ENCODE measurements around the gene NSUN7.
"Not testable (repeated sequence)": the region's sequence is repeated elsewhere in the genome, so short reads cannot be mapped to it uniquely, and the experiment has no call there.

The NSUN7 gene

GRCh38 chr4:40811956-40812355 is 62.2 kb downstream of the NSUN7 start:
- Histone ChIP-seq H3F3A (ENCODE audit: insufficient read depth, low read length) (no peaks in the 10 kb centered on the region), H3K4me1 (ENCODE audit: insufficient read depth, low read length, severe bottlenecking) (no peaks in the 10 kb centered on the region), H3K4me2 (ENCODE audit: low read length) (no peak overlapping the region), H3K79me2 (ENCODE audit: insufficient read depth, low read length) (no peaks in the 10 kb centered on the region), H3K4me3 (ENCODE audit: low read depth, low read length, poor library complexity, severe bottlenecking) (no peak overlapping the region), H3K9me2 (ENCODE audit: low read depth, low read length) (no peaks in the 10 kb centered on the region), H3K27ac (ENCODE audit: low read depth, low read length, poor library complexity, severe bottlenecking) (no peak overlapping the region), H3K9me3 (ENCODE audit: low read length) (no peaks in the 10 kb centered on the region), H2AFZ (ENCODE audit: low read length) (no peak overlapping the region), H3K9ac (ENCODE audit: low read length) (no peak overlapping the region), H3K36me3 (ENCODE audit: insufficient read depth, low read length) (no peaks in the 10 kb centered on the region), H4K20me1 (ENCODE audit: insufficient read depth, low read length) (no peaks in the 10 kb centered on the region), H3K27me3 (ENCODE audit: insufficient read depth, low read length) (no peaks in the 10 kb centered on the region)
- TF ChIP-seq CTCF (IDR thresholded peaks at IDR 0.05; ENCODE audit: low read length) (no peak), EZH2 (IDR thresholded peaks at IDR 0.05; ENCODE audit: borderline replicate concordance, low read length) (no peak)

DNA sequence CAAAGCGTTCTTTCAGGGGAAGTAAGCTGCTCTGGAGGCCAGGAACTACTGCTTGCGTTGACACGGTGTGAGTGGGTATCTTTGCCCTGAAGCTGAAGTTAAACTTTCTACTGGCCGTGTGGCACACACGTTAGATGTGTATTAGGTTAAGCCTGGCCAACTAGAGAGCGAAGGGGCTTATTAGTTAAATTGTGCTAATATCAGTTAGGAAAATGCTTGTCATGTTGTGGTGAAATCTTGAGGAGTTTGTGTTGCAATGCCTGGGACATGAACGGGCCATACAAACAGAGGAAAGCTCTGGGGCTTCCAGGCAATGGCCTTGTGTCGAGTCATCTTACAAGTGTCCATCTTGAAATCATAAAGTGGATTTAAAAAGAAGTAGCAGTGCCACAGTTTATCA is 62.6 kb downstream of the NSUN7 start:
- Histone ChIP-seq H3K9me3 (ENCODE audit: low read length) (no peaks in the 10 kb centered on the region), H3K4me2 (ENCODE audit: low read length) (no peak overlapping the region), H3K4me1 (ENCODE audit: insufficient read depth, low read length, severe bottlenecking) (no peaks in the 10 kb centered on the region), H2AFZ (ENCODE audit: low read length) (no peak overlapping the region), H3K27me3 (ENCODE audit: insufficient read depth, low read length) (no peaks in the 10 kb centered on the region), H3K9me2 (ENCODE audit: low read depth, low read length) (no peaks in the 10 kb centered on the region), H3K9ac (ENCODE audit: low read length) (no peak overlapping the region), H4K20me1 (ENCODE audit: insufficient read depth, low read length) (no peaks in the 10 kb centered on the region), H3K79me2 (ENCODE audit: insufficient read depth, low read length) (no peaks in the 10 kb centered on the region), H3F3A (ENCODE audit: insufficient read depth, low read length) (no peaks in the 10 kb centered on the region), H3K36me3 (ENCODE audit: insufficient read depth, low read length) (no peaks in the 10 kb centered on the region), H3K27ac (ENCODE audit: low read depth, low read length, poor library complexity, severe bottlenecking) (no peak overlapping the region), H3K4me3 (ENCODE audit: low read depth, low read length, poor library complexity, severe bottlenecking) (no peak overlapping the region)
- TF ChIP-seq CTCF (IDR thresholded peaks at IDR 0.05; ENCODE audit: low read length) (no peak), EZH2 (IDR thresholded peaks at IDR 0.05; ENCODE audit: borderline replicate concordance, low read length) (no peak)

DNA sequence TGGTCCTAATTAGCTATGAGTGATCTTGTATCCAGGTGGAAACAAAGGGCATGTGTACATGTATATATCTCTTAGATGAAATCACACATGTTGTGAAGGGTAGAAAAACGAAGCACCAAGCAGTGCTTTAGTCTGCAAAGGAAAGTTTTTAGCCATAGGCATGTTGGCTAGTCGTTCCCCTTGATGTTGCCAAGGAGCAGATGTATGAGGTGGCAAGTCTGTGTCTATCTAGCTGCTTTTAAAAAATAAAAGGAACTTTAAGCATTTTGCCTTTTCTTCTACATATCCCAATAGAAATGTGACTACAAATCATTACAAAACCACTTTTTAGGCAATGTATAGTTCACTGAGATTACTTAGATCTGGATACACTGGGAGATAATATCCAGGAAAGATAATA is 63.1 kb downstream of the NSUN7 start:
- Histone ChIP-seq H3K27me3 (ENCODE audit: insufficient read depth, low read length) (no peaks in the 10 kb centered on the region), H3K4me1 (ENCODE audit: insufficient read depth, low read length, severe bottlenecking) (no peaks in the 10 kb centered on the region), H3K9me2 (ENCODE audit: low read depth, low read length) (no peaks in the 10 kb centered on the region), H3K4me2 (ENCODE audit: low read length) (no peak overlapping the region), H3K4me3 (ENCODE audit: low read depth, low read length, poor library complexity, severe bottlenecking) (no peak overlapping the region), H4K20me1 (ENCODE audit: insufficient read depth, low read length) (no peaks in the 10 kb centered on the region), H2AFZ (ENCODE audit: low read length) (no peak overlapping the region), H3K79me2 (ENCODE audit: insufficient read depth, low read length) (no peaks in the 10 kb centered on the region), H3F3A (ENCODE audit: insufficient read depth, low read length) (no peaks in the 10 kb centered on the region), H3K9me3 (ENCODE audit: low read length) (no peaks in the 10 kb centered on the region), H3K36me3 (ENCODE audit: insufficient read depth, low read length) (no peaks in the 10 kb centered on the region), H3K27ac (ENCODE audit: low read depth, low read length, poor library complexity, severe bottlenecking) (no peak overlapping the region), H3K9ac (ENCODE audit: low read length) (no peak overlapping the region)
- no peak for TF ChIP-seq EZH2 (IDR thresholded peaks at IDR 0.05; ENCODE audit: borderline replicate concordance, low read length)
- TF ChIP-seq CTCF (IDR thresholded peaks at IDR 0.05; ENCODE audit: low read length), result no peak

DNA sequence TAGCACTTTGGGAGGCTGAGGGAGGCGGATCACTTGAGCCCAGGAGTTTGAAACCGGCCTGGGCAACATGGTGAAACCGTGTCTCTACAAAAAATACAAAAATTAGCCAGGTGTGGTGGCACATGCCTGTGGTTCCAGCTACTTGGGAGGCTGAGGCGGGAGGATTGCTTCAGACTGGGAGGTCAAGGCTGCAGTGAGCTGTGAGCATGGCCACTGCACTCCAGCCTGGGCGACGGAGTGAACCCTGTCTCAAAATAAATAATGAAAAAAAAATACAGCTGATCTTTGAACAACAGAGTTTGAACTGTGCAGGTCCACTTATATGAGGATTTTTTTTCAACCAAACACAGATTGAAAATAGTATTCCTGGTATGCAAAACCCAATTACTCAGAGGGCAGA is 67.4 kb downstream of the NSUN7 start:
- H3K79me2 ChIP-seq (ENCODE audit: insufficient read depth, low read length); H3K4me3 ChIP-seq (ENCODE audit: low read depth, low read length, poor library complexity, severe bottlenecking); H3K27ac ChIP-seq (ENCODE audit: low read depth, low read length, poor library complexity, severe bottlenecking); H2AFZ ChIP-seq (ENCODE audit: low read length); H3K9me3 ChIP-seq (ENCODE audit: low read length); H3K4me1 ChIP-seq (ENCODE audit: insufficient read depth, low read length, severe bottlenecking); H4K20me1 ChIP-seq (ENCODE audit: insufficient read depth, low read length); H3F3A ChIP-seq (ENCODE audit: insufficient read depth, low read length); H3K4me2 ChIP-seq (ENCODE audit: low read length); H3K9ac ChIP-seq (ENCODE audit: low read length); H3K36me3 ChIP-seq (ENCODE audit: insufficient read depth, low read length); H3K27me3 ChIP-seq (ENCODE audit: insufficient read depth, low read length); H3K9me2 ChIP-seq (ENCODE audit: low read depth, low read length): not testable (repeated sequence)
